Right lung (tissue), 5 donors: Measurements from ENCODE around the gene CHMP2A. TPM values are rescaled to one million over a fixed set of nuclear protein-coding genes. Genes with fewer than 3 reads are reported as not detected.
A peak's percentile ranks its signal among the peaks of the same experiment; 100 is the strongest.

Experiments used
- DNase-seq, 2 donors: peaks; one replicate each; pipeline ENCODE4 v3.0.0-alpha.2; 2013
- polyA plus RNA-seq, 5 donors: library from polyadenylated mRNA; unstranded; fragments of 120-200 nt; gene quantifications; one replicate each; pipeline versions ENCODE4 v1.2.1 to v1.2.3, GENCODE V29; 2013; ENCODE audit warnings: inconsistent platforms in 1 of 5, low replicate concordance in 1 of 5; ENCODE audit not compliant: insufficient read length in 5 of 5, insufficient read depth in 1 of 5

CHMP2A gene
- polyA plus RNA-seq, 5 donors, result 83.6 to 114 (median 94.7) TPM

DNA sequence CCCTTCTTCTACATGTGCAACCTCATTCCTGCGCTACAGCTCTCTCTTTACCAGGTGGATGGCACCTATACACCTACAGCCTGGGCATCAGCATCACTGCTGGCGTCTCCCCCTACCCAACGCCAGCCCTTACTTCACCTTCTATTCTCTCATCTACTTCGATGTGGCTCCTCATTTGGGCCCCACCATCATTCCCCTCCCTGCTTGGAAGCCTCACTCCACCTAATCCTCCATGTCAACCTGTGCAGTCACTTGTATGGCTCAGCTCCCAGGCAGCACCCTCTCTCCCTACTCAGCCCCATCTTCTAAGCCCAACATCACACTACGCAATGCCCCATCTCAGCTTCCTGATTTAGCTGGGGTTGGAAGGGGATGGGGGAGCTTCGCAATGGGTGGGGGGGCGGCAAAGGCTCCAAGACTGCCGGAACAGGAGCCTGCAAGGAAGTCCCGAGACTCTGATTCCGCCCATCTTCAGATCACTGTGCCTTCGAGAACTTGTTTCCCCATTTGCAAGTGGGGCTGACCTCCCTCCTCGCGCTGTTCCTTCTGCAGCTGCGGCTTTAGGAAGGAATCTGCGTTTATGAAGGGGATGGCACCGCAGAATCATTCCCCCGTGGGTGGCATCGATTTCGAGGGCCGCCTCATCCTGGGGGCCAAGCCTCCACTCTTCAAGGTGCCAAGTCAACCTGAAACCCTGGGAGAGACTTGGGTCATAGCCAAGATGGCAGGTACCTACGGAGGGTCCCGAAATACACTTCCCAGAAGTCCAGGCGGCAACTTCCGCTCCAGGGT lies 17.3 kb upstream of the CHMP2A start:
- no peak for DNase-seq

DNA sequence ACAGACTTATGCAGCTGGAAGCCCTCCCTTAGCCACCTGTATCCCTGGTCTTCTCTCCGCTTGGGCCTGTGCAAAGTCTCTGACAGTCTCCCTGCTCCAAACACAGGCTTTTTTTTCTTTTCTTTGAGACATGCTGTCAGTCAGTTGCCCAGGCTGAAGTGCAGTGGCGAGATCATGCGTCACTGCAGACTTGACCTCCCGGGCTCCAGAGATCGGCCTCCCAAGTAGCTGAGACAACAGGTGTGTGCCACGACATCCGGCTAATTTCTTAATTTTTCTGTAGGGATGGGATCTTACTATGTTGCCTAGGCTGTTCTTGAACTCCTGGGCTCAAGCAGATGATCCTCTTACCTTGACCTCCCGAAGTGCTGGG lies 16.7 kb upstream of the CHMP2A start:
- DNase-seq, result no peak

DNA sequence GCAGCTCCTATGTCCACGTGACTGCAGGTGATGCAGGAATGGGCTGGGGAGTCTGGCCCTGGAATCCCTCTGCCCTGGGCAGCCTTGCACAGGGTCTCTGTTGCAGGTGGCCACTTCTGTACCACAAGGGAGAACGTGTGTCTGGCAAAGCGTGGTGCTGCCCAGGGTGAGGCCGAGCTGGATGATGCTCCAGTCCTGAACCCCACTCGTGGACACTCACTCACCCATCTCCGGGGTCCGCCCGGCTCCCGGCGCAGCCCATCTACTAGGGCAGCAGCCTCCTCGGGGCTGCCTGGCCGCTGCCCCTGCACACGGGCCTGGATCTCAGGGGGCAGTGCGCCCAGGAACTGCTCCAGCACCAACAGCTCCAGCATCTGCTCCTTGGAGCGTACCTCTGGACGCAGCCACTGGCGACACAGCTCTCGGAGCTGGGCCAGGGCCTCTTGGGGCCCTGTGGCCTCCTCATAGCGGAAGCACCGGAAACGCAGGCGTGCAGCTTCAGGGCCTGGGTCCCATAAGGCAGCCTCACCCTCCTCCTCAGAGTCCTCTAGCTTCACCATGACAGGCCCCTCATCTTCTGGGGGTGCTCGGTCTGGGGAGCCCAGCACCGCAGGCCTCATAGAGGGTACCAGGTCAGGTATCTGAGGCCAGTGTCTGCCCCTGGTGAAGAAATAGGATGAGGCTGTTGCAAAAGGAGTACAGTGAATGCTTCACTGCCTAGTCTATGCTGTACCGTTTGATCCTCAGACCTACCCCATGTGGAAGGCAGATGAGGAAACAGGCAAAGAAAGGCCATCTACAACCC lies 16.1 kb upstream of the CHMP2A start:
- DNase-seq, result no peak

DNA sequence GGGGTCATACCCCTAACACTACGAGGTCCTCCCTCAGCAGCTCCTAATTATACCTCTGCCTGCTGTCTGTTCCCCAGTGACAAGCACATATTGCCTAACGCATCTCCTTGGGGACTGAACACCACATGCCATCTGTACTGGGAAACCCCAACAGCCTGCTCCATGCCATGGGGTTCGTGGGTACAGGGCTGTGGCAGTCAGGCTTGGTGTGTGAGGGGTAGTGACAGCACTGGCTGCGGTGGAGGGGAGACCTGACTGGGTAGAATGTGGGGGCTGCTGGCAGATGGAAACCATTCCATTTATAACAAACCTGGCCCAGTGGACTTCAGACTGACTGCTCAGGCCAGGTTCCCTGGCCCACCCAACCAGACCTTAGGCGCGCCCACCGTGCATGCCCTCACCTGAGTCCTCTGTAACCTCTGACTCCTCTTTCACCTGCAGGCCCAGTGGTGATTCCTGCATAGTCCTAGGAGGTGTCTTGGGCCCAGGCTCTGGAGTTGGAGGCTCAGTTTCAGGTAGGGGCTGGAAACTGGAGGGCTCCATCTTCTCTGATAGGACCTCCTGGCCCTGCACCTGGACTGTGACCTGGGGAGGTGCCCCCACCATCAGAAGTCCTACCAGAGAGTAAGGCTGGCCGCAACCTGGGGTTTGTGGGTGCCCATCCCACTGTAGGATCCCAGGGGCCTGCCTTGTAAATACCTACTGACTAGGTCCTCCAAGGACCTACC lies 15.2 kb upstream of the CHMP2A start:
- no peak for DNase-seq

DNA sequence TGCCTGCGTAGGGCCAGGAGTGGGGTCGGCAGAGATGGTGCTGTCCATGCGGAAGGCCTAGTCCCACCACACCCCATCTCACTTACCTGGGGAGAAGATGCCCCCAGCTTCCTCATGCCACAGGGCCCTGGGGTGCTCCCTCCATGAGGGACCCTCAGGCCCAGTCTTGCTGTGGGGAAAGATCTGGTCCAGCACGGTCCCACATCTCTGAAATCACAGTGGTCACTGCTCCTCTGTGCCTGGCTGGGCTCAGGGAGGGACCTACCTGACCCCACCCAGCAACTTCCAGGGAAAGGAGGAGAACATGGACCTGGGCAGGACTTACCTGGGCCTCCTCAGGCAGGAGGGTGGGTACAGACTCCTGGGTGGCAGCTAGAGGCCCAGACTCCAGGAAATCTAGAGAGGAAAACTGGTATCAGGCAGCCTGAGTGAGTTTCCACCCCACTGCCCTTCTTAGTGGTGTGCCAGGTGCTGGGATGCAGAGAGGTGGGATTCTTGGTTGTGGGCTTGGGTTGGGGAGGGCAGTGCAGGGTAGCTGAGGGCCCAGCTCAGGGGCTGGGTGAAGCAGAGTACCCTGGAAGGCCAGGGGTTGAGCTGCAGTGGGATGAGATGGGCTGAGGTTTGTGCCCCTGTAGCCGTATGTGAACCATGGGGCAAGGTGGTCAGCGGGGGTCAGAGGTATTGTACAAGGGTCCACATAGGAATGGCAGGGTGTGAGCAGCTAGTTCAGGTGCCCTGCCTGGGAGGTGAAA lies 14.5 kb upstream of the CHMP2A start:
- no peak for DNase-seq

DNA sequence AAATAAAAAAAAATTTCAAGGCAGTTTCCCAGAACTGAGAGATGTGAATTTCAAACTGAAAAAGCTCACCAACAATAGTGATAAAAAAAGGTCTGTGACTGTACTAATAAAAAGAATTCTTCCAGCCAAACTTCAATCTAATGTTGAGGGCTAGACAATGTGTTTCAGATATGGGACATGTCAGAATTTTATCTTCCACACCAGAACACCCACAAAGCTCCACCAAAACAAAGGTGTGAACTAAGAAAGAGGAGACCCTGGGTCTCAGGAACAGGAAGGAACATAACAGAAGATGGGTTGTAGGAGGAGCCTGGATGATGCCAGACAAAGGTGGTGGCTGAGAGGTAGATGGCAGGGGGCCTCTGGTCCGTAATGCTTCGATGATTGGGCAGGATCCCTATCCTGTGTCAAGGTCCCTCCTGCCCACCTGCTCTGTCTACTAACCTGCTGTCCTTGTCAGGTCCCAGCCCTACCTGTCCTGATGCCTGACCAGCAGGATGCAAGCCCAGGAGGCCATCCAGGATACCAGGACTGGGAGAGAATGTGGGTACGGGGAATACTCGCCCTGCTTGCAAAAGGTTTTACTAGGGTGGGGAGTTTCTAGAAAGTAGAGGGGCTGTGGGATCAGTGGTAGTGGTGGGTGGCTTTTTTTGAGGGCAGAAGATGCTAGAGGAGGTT lies 13.7 kb upstream of the CHMP2A start:
- DNase-seq, result no peak

DNA sequence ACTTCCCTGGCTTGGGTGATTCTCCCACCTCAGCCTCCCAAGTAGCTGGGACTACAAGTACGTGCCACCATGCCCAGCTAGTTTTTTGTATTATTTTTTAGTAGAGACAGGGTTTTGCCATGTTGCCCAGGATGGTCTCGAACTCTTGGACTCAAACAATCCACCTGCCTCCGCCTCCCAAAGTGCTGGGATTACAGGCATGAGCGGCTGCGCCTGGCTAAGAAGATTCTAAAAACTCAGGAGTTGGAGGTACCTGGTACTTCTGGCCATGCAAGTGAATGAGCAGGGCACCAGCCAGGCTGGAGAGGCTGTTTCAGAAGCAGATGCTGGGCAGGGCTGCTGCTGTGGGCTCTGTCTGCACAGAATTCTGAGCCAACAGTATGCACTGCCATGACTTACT lies 12.1 kb upstream of the CHMP2A start:
- no peak for DNase-seq

DNA sequence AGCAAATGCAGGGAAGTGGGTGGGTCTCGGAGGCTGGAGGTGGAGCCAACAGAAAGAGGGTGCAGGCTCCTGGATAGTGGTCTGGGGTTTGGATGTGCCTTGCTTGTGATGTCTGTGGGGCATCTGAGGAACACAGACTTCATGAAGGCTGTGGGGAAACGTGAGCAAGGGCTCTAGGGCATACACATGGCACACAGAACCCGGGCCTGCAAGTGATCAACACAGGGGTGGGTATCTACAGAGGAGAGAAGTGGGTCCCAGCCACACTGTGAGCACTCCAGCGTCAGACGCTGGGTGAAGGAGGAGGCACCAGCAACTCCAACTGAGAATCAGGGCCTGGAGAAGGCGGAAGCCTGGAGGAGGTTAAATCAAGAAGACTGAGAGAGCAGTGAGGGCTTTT lies 8.9 kb upstream of the CHMP2A start:
- no peak for DNase-seq

DNA sequence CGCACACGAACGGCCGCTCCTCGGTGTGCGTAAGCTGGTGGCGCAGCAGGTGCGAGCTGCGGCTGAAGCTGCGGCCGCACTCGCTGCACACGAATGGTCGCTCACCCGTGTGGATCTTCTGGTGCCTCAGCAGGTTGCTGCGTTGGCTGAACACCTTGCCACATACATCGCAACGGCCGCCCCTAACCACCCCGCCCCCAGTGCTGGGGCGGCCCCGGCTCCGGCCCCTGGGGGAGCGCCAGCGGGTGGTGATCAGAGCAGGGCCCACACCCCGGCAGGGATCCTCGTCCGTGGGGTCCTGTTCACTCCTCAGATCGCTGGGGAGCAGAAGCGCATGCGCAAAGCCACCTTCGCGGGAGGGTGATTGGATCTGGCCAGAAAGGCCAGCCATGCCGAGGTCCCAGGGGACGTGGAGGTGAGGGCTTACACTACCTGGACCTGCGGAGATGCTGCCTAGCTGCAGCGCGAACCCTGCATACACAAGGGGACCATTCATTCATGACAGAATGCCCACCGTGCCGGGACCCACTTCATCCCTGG lies 8.2 kb upstream of the CHMP2A start:
- DNase-seq, result no peak

DNA sequence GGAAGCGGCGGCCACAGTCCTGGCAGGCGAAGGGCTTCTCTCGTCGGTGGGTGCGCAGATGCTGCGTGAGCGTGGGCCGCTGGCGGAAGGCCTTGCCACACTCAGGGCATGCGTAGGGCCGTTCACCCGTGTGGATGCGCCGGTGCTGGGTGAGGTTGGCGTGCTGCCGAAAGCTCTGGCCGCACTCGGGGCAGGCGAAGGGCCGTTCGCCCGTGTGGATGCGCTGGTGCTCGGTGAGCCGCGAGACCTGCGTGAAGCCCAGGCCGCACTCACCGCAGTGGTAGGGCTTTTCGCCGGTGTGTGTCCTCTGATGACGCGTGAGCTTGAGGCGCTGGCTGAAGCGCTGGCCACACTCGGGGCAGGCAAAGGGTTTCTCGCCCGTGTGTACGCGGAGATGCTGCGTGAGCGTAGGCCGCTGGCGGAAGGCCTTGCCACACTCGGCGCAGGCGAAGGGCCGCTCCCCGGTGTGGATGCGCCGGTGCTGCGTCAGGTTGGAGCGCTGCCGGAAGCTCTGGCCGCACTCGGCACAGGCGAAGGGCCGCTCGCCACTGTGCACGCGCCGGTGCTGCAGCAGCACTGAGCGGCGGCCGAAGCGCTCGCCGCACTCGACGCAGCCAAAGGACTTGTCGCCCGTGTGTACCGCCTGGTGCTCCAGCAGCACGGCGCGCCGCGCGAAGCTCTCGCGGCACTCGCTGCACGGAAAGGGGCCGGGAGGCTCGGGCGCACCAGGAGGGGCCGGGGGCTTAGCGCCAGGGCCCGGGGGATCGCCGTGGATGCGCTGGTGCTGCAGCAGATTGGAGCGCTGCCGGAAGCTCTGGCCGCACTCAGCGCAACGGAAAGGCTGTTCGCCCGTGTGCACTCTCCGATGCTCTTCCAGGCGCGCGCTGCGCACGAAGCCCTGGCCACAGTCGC lies 7.5 kb upstream of the CHMP2A start:
- peak in 1 of 2 donors; percentile 42 for DNase-seq

DNA sequence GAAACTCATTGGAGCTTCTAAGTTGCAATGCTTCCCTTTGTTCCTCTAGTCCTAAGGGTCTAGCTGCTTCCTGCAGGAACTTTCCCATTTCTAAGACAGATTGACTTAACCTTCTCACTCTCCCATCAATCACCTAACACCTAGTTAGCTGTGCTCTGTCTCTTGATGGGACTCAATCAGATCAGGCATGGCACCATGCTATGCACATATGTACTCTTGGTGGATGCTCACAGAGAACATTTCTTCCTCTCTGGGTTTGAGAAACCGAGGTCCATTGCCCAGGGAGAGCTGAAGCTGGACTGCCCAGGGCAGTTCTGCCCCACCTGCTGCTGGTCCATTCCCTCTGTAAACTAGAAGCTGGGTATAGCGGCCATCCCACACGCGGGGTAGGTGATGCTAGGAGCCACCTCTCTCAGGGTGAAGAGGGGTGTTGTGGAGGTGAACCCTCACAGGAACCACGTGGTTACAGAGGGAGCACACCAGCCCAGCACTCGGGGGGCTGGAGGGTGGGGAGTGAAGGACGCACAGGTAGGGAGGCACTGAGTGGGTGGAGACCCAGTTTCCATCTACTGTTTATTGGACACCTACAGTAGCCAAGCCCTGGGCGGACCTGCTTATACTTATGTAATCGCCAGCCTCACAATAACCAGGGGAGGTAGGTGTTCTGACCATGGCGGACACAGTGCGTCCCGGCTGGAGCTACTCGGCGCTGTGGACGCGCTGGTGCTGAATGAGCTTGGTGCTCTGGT lies 6.6 kb upstream of the CHMP2A start:
- no peak for DNase-seq

DNA sequence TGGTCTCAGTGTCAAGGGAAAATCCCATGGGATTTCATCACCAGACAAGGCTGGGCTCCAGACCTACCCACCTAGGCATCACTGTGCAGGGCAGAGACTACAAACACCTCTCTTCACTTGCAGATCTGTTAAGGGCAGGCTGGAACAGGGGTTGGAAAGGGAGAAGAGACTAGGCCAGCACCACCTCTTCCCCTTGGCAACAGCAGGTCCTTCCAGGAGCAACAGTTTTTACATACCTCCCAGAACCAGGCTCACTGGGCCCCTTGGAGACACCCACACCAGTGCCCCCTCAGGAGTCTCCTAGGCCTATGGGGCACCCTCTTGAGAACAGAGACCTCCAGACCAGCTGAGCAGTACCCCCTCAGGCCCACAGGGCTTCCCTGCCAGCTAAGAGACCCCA lies 6.0 kb upstream of the CHMP2A start:
- no peak for DNase-seq

DNA sequence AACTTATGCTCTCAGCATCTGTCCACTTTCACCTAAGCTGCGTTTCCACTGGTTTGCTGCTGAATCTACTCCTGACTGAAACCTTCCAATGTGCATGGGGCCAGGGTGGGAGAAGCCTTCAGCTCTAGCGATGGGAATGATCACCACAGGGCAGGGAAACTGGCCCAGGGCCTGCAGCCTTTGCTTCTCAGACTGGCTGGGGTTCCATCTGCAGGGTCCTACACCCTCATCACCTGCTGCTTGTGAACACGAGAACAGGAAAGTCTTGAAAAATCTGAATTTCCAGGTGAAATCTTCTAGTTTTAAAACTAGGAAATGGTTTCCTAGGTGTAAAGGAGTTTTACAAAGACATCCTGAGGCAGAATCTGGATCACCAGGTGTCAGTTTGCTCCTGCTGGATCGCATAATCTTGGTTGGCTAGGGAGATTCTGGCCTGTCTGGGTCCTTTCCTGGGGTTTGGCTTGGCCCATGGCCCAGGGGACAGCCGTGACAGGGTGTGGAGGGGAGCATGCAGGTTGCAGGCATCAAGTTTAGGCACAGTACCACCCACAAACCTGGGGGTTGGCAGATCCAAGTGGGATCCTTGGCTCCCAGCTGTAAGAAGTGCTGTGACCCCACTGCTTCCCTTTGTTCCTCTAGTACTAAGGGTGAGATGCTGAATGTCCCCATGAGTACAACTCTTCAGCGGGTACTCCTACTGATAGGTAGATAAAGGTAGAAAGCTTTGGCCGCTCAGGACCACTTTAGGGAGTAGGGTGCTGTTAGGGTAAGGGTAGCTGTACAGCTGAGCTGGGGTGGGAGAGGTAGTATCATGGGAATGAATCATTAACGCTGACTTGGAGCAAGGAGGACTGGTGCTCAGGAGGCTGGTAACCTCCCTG lies 5.3 kb upstream of the CHMP2A start:
- no peak for DNase-seq

DNA sequence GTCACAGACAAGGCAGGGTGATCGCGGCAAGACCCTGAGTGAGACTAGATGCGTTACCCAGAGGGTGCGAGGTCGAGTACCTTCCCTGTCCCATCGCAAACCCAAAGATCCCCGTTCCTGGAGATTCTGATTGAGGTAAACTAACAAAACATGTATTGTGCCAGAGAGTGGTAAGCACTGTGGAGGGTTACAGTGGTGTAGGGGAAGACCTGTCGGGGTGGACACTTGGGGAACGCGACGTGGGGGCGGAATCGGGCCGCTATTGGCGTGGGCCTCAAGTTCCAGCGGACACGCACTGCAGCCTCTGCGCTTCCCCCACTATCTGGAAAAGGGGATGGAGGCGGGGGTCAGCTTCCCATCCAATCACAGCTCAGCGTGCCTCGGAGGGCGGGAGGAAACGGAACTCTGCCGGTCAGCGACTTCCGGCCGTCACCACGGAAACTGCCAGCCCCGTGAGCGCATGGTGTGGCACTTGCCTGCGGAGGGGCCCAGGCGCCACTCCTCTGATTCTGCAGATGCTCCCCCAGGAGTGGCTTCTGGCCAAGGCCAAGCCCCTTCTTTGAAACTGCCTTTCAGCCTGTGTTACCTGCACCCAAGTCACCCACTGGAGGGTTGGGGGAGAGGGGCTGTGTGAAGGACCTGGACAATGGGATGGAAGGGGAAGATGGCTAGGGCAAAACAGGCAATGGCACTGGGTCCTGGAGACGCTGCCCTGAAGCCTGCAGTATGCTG lies 4.5 kb upstream of the CHMP2A start:
- DNase-seq, result peak; percentile 89 to 90

DNA sequence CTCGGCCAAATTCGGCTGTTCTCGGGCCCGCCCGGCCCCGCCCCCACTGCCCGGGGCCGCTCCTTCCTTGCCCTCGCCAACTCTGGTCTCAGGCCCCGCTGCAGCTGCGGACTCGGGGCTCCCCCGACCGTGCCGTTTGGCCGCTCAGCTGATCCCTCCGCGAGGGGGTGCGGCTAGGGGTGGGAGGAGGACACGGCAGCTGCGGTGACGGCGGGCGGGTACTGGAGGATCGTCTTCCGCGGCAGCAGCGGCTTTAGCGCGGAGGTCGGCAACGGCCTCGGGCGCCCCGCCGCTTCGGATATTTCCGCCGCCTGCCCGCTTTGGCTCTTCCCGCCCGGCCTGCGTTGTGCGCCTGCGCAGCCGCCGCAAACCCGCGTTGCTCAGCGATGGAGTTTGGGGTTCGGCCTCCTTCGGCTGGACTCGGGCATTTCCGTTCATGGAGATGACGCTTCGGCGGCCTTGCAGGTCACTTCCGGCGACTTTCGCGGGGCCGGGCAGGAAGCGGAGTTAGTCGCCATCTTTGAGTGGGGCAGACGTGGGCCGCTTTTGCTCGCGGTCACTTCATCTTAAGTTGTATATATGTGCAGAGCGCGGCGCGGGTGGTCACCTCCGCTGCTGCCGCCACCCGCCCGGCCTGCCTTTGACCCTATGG lies 3.8 kb upstream of the CHMP2A start:
- peak; percentile 98 for DNase-seq

DNA sequence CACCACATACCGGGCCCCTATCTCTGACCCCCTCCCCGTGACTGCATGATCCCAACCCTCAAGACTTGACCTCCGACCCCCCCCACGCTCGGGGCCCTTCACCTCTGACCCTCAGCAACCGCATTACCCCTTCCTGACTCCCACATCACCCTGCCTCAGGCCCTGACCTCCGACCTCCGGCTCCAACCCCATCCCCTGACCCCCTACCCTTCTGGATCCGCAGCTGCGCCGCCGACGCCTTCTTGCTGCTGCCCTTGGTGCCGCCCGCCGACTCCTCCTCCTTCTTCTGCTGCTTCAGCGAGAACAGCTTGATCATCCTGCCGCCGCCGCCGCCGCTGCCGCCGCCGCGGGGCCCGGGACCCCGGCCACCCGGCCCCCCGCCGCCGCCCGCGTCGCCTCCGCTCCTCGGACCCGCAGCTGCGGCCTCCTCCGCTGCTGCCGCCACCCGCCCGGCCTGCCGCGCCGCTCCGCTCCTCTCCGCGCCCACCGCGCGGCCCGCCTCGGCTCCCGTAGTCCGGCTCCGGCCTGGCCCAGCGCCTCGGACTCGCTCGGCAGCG lies 3.2 kb upstream of the CHMP2A start, which contains the start of gene UBE2M:
Gene UBE2M, minus strand, starts transcription at position 546 of the 557 bp plus-strand sequence. Its CDS starts 230 bp downstream, at position 316.
- no peak for DNase-seq
